GM12878 (cell line): Measurements from ENCODE around the gene SGMS1. TPM values are rescaled to one million over a fixed set of nuclear protein-coding genes. Genes with fewer than 3 reads are reported as not detected.
"Not testable (repeated sequence)": the region's sequence is repeated elsewhere in the genome, so short reads cannot be mapped to it uniquely, and the experiment has no call there.

ENCODE experiments used
- ATAC-seq: fragments of 200-7000 bp; cut with Tn5 transposase; 3 replicates; pipeline ENCODE4 v1.9.1; 2020; ENCODE audit warnings: mild to moderate bottlenecking, moderate library complexity
- BruUV-seq: library from RNA; stranded (reverse); fragments of 400-500 nt; replicated peaks from 2 replicates; lab custom pipeline; 2021; lab: Mats Ljungman, UMichigan
- CTCF ChIA-PET: fragments of 300-600 bp; sonication (Branson Sonifier 250); formaldehyde crosslinking; extraction: SDS; loops from one replicate; lab custom pipeline; 2021; ENCODE audit warnings: inconsistent platforms; lab: Yijun Ruan, JAX
- POLR2A ChIA-PET: fragments of 350-600 bp; formaldehyde crosslinking; extraction: SDS; loops from one replicate; lab custom pipeline; 2021; ENCODE audit warnings: inconsistent platforms; lab: Charles Lee
- RAD21 ChIA-PET: fragments of 300-600 bp; sonication (Branson Sonifier 250); formaldehyde crosslinking; loops from one replicate; lab custom pipeline; 2023; ENCODE audit warnings: antibody characterized with exemption; ENCODE audit not compliant: unreplicated experiment; lab: Charles Lee
- SMC1A ChIA-PET: fragments of 300-600 bp; sonication (Branson Sonifier 250); formaldehyde crosslinking; loops from one replicate; lab custom pipeline; 2023; ENCODE audit not compliant: unreplicated experiment, uncharacterized antibody; lab: Charles Lee
- DNase-seq: peaks from one replicate; pipeline ENCODE4 v3.0.0-alpha.2; 2011; ENCODE audit warnings: low read depth, low spot score
- FAIRE-seq: peaks from 3 replicates; lab custom pipeline; 2011; peaks lifted over from hg19 to GRCh38; lab: Jason Lieb, UNC
- H2AFZ ChIP-seq: 2 replicates; pipeline ENCODE4 v1.6.0; 2011; ENCODE audit warnings: low read depth, low read length, control low read depth; ENCODE audit not compliant: control insufficient read depth
- H3K27ac ChIP-seq: 2 replicates; pipeline ENCODE4 v1.5.1; 2011; ENCODE audit warnings: control low read depth; ENCODE audit not compliant: control insufficient read depth, insufficient read depth
- H3K27me3 ChIP-seq, 2 experiments: replicated peaks in 1 of 2; 2 replicates each; pipeline versions ENCODE4 v1.6.0 to v1.6.1; 2011; ENCODE audit warnings: low read length in 1 of 2; ENCODE audit not compliant: control insufficient read depth in 2 of 2, insufficient read depth in 2 of 2
- H3K36me3 ChIP-seq, 2 experiments: 2 replicates each; pipeline ENCODE4 v1.5.1; 2011; ENCODE audit warnings: low read length in 1 of 2; ENCODE audit not compliant: control insufficient read depth in 2 of 2, insufficient read depth in 2 of 2
- H3K4me1 ChIP-seq: 2 replicates; pipeline ENCODE4 v1.6.1; 2011; ENCODE audit warnings: mild to moderate bottlenecking, low read length, moderate library complexity, mixed read lengths; ENCODE audit not compliant: control insufficient read depth, insufficient read depth
- H3K4me2 ChIP-seq: 2 replicates; pipeline ENCODE4 v1.6.0; 2011; ENCODE audit warnings: control low read depth; ENCODE audit not compliant: control insufficient read depth, insufficient read depth
- H3K4me3 ChIP-seq: fragments of 200-600 bp; sonication (generic); 2 replicates; pipeline ENCODE4 v1.5.1; 2016
- H3K79me2 ChIP-seq: 2 replicates; pipeline ENCODE4 v1.6.0; 2011; ENCODE audit warnings: low read length; ENCODE audit not compliant: control insufficient read depth, insufficient read depth
- H3K9ac ChIP-seq: 2 replicates; pipeline ENCODE4 v1.8.0; 2011; ENCODE audit warnings: low read length, control low read depth, mixed read lengths; ENCODE audit not compliant: control insufficient read depth, insufficient read depth
- H3K9me3 ChIP-seq: replicated peaks from 3 replicates; pipeline ENCODE4 v1.5.1; 2011; ENCODE audit warnings: mild to moderate bottlenecking, low read length; ENCODE audit not compliant: control insufficient read depth, insufficient read depth
- H4K20me1 ChIP-seq: 2 replicates; pipeline ENCODE4 v1.6.0; 2011; ENCODE audit not compliant: control insufficient read depth, insufficient read depth
- BACH1 ChIP-seq: fragments of 450-650 bp; IDR thresholded peaks from 2 replicates; pipeline ENCODE4 v1.6.1; 2017; ENCODE audit warnings: mild to moderate bottlenecking, borderline replicate concordance
- WGBS: methylation state at CpG from one replicate; pipeline ENCODE4 v1.1.6; 2016; ENCODE audit warnings: low lambda C conversion rate; ENCODE audit not compliant: insufficient replicate concordance, insufficient coverage; ENCODE audit errors: missing lambda C conversion rate; 5-methylcytosine and 5-hydroxymethylcytosine counted together
- in situ Hi-C: fragments of 300-500 bp; cut with MboI; formaldehyde crosslinking; loops from 9 replicates; pipeline ENCODE4 v1.14.3; 2018; ENCODE audit warnings: mixed read lengths
- intact Hi-C: fragments of 100-400 bp; cut with micrococcal nuclease; formaldehyde crosslinking; loops from one replicate; pipeline ENCODE4 v1.14.2; 2022; ENCODE audit not compliant: unreplicated experiment
- polyA plus RNA-seq, 11 experiments: library from polyadenylated mRNA; depleted of rRNA in 4 of 11; unstranded in 6 of 11; stranded (reverse) in 5 of 11; fragments of >200 nt; fragmentation: Nextera tagmentation in 4 of 11; fragmentation: Illumina TruSeq in 1 of 11; extraction: Ambion mirVana in 4 of 11; extraction: Trizol in 1 of 11; gene quantifications; 1 replicate in 1 of 11; 2 replicates in 10 of 11; pipeline versions ENCODE4 v1.2.1 to v1.2.3, GENCODE V29; 2011 to 2016; ENCODE audit warnings: inconsistent platforms in 2 of 11, missing spikeins in 2 of 11, low read depth in 1 of 11
- total RNA-seq, 4 experiments: library from RNA; depleted of rRNA in 3 of 4; stranded (reverse); fragments of >200 nt in 3 of 4; fragmentation: Illumina TruSeq in 1 of 4; extraction: Trizol in 1 of 4; gene quantifications; 2 replicates each; pipeline versions ENCODE4 v1.2.1 to v1.2.3, GENCODE V29; 2013 to 2021

SGMS1 gene
- total and polyA plus RNA-seq, 10 of the 15 experiments (the other 5 are each of a cell fraction or from before 2014, with no cell fraction given): 1.4 to 14.5 (median 4.9) TPM

GRCh38 chr10:50355693-50356480 lies 267.9 kb downstream of the SGMS1 start:
- intact Hi-C loops, SMC1A ChIA-PET, H3K27me3 ChIP-seq, DNase-seq, H3K9me3 ChIP-seq, ATAC-seq, H3K4me3 ChIP-seq, FAIRE-seq, POLR2A ChIA-PET, H3K9ac ChIP-seq, RAD21 ChIA-PET, CTCF ChIA-PET, BruUV-seq, in situ Hi-C loops, H2AFZ ChIP-seq, H3K4me1 ChIP-seq, H3K4me2 ChIP-seq, H3K36me3 ChIP-seq, H3K27ac ChIP-seq, H4K20me1 ChIP-seq: not testable (repeated sequence)
- WGBS: 98% methylated on average over 33 of the region's 33 CpGs
- peaks cover 33% of the 10 kb centered on the region for H3K79me2 ChIP-seq

GRCh38 chr10:50351483-50352146 lies 272.1 kb downstream of the SGMS1 start:
- BruUV-seq: no TSS peak
- CTCF ChIA-PET: interaction anchor here (0.8 to 3.0 kb wide), 3 partner anchors 10 to 76 kb away, joined by 3 to 7 read pairs (median 3); no protein-coding TSS in a partner anchor

More at GRCh38 chr10:50351483-50352146, 272.1 kb downstream of the SGMS1 start:
- ChIA-PET POLR2A (no interaction called here), RAD21 (interaction anchor here (1.2 kb wide), 1 partner anchor 26 kb away, joined by 3 read pairs; no protein-coding TSS in a partner anchor), SMC1A (interaction anchor here (0.6 to 1.1 kb wide), 4 partner anchors 8 to 28 kb away, joined by 3 to 4 read pairs (median 3); no protein-coding TSS in a partner anchor)
- H4K20me1 ChIP-seq: no peaks in the 10 kb centered on the region
- TF ChIP-seq BACH1: no peak
- in situ Hi-C loops: no loop called here
- no peaks in the 10 kb centered on the region for H3K27me3 ChIP-seq
- peaks cover 25% of the 10 kb centered on the region for H3K9me3 ChIP-seq
- H3K79me2 ChIP-seq: peaks cover 19% of the 10 kb centered on the region
- no peak overlapping the region for H3K9ac ChIP-seq
- WGBS: 88% methylated on average over 7 of the region's 7 CpGs
- DNase-seq (no peak), FAIRE-seq (no peak), ATAC-seq (no peak)
- no peaks in the 10 kb centered on the region; a peak in 1 of 4 replicates for H3K36me3 ChIP-seq
- H3K27ac ChIP-seq: no peak overlapping the region
- no peak overlapping the region for H3K4me2 ChIP-seq
- H3K4me1 ChIP-seq: peaks cover 1% of the 10 kb centered on the region; the same call in 1 of the 2 replicates
- no peak overlapping the region for H3K4me3 ChIP-seq
- intact Hi-C loops: no loop called here
- H2AFZ ChIP-seq: no peak overlapping the region
